ENCODE measurements around the gene ZNRF1. TPM values are rescaled to one million over a fixed set of nuclear protein-coding genes. Genes with fewer than 3 reads are reported as not detected.
A peak's percentile ranks its signal among the peaks of the same experiment; 100 is the strongest.

The ZNRF1 gene
- total RNA-seq, 1 donor from 2014 or later: 12.9 TPM

DNA sequence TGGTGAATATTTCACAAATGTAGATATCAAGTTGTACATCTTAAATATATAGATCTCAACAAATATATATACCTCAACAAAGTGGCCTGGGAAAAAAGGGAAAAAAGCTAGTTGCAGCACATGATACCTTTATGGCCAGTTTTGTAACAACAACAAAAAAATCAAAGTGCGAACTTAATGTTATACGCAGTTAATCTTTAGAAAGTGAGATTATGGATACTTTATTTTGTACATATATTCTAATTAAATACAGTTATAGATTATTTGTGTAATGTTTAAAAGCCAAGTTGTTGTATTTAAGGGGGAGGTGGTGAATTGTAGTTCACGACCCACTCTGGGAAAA is 149.1 kb downstream of the ZNRF1 start:
- DNase-seq (ENCODE audit: low read depth): no peak

GRCh38 chr16:75148311-75149195 is 149.7 kb downstream of the ZNRF1 start, which contains the start of gene ZFP1:
Gene ZFP1 (plus strand): TSS chr16:75148524. CDS start chr16:75152952, 4,428 bp downstream.
- DNase-seq (ENCODE audit: low read depth): peak; percentile 77

DNA sequence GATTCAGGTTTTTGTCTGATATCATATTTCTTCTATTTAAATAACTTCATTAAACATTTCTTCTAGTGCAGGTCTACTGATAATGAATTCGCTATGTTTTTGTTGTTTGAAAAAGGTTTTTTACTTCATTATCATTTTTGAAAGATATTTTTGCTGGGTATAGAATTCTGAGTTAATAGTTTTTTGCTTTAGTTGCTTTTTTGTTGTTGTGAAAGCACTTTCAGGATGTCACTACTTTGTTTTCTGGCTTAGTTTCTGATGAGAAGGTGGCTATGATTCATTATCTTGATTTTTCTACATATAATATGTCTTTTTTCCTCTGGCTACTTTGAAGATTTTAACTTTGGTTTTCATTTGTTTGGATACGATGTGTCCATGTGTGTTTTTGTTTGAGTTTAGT is 153.0 kb downstream of the ZNRF1 start:
- DNase-seq (ENCODE audit: low read depth): no peak

DNA sequence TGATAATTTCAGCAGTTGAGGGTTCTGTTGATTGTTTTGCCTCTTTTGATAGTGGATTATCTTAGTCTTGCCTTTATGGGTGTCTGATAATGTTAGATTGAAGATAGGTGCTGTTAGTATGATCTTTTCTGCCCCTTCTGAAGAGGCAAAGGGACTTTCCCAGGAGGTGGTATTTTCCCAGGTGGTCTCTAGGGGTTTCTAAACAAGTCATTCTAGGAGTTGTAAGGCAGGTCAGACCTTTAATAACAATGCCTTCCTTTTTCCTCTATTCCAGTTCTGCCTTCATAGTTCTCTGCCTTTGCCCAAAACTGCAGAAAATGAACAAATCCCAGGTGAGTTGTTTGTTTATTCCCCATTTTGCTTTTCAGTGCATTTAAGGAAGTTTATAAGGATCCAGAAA is 153.8 kb downstream of the ZNRF1 start:
- DNase-seq (ENCODE audit: low read depth): no peak

DNA sequence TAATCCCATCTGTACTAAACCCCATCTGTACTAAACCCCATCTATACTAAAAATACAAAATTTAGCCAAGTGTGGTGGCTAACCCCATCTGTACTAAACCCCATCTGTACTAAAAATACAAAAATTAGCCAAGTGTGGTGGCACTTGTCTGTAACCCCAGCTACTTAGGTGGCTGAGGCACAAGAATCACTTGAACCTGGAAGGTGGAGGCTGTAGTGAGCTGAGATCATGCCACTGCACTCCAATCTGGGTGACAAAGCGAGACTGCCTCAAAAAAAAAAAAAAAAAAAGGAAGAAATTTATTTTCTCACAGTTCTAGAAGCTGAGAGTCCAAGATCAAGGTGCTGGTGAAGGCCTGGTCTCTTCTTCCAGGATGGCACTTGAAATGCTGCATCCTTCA is 161.6 kb downstream of the ZNRF1 start:
- DNase-seq (ENCODE audit: low read depth): no peak

Other genes starting within 250 kb of the ZNRF1 start
- gene FA2H, start 224.2 kb upstream of the ZNRF1 start, total RNA-seq: 0.20 and 1.7 TPM in 2 replicates
- gene WDR59, start 13.9 kb upstream of the ZNRF1 start, total RNA-seq: 7.5 and 19.8 TPM in 2 replicates
- gene LDHD, start 117.8 kb downstream of the ZNRF1 start, total RNA-seq: 1.9 and 4.2 TPM in 2 replicates
- 5.9 and 12.9 TPM in 2 replicates for gene ZFP1, start 149.5 kb downstream of the ZNRF1 start, total RNA-seq
- not detected in 2 replicates for gene CTRB2, start 208.1 kb downstream of the ZNRF1 start, total RNA-seq
- gene CTRB1, start 220.0 kb downstream of the ZNRF1 start, total RNA-seq: not detected in 2 replicates

Data from renal cortical epithelial cell (primary cell).